Lower lobe of right lung (tissue), 2 donors: ENCODE data around the gene EYA3. TPM values are rescaled to one million over a fixed set of nuclear protein-coding genes. Genes with fewer than 3 reads are reported as not detected.

Experiments
- ATAC-seq, 2 donors: fragments of 200-7000 bp; cut with Tn5 transposase; one replicate each; pipeline ENCODE4 v1.9.1; 2020 to 2022; ENCODE audit warnings: mild to moderate bottlenecking in 2 of 2, moderate library complexity in 2 of 2
- DNase-seq: peaks from one replicate; pipeline ENCODE4 v3.0.0-alpha.2; 2020
- H3K27ac ChIP-seq: fragments of 200-600 bp; one replicate; pipeline ENCODE4 v1.8.0; 2022
- H3K27me3 ChIP-seq: fragments of 200-600 bp; one replicate; pipeline ENCODE4 v1.8.0; 2022; ENCODE audit warnings: low read depth
- H3K36me3 ChIP-seq: fragments of 200-600 bp; one replicate; pipeline ENCODE4 v1.8.0; 2022; ENCODE audit warnings: mild to moderate bottlenecking
- H3K4me1 ChIP-seq: fragments of 200-600 bp; one replicate; pipeline ENCODE4 v1.8.0; 2022
- H3K4me3 ChIP-seq: fragments of 200-600 bp; one replicate; pipeline ENCODE4 v1.8.0; 2022; ENCODE audit warnings: mild to moderate bottlenecking
- H3K9me3 ChIP-seq: fragments of 200-600 bp; one replicate; pipeline ENCODE4 v1.8.0; 2022
- intact Hi-C: fragments of 100-400 bp; cut with DNase I; formaldehyde crosslinking; loops from one replicate; pipeline ENCODE4 v1.11.0; 2022
- total RNA-seq: library from RNA; stranded (reverse); fragmentation: NEBNext Ultra II Directional; extraction: Animal tissue kit (Norgen Biotek cat#: 25700); gene quantifications from one replicate; pipeline ENCODE4 v1.2.1, GENCODE V29; 2021
- TF ChIP-seq, protein P1 (sequence below): fragments of 200-600 bp; IDR thresholded peaks from one replicate; pipeline ENCODE4 v1.8.0; 2022; ENCODE audit warnings: antibody characterized with exemption, mild to moderate bottlenecking
- donor health status: DM: no; HTN: yes; CAD: no; lungs with severe emphysema.

Gene EYA3
- total RNA-seq, 1 donor from 2014 or later: 20.4 TPM

DNA sequence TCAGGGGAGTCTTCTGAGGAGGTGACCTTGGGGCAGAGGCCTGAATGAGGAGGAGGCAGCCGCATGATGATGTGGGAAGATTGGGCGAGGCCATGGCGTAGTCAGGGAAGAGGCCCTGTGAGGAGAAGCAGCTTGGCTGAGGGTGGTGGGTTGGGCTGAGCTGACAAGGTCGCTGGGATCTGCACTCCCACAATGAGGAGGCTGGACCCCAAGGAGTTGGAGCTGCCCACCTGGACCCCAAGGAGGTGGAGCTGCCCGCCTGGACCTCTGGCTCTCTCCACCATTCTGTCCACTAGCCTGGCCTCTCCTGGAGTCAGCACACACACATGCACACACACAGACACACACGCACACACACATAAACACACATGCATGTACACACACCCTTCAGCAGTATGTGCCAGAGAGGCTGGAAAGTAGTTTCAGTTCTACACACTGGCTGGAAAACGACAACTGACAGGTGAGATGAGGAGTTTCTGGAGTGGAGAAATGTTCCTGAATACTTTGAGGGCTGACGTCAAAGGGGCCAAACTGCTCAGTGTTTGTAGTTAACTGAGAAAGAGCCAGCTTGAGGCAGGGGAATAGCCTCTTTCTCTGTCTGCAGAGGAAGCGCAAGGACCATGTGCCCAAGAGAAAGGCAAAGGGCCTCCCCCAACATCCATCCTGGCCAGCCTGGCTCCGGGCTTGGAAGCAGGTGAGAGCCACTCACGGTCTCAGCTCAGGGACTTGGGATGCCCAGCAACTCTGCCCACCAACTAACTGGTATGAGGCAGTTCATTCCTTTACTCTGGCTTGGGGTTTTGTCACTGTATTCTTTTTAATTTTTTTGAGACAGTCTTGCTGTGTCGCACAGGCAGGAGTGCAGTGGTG lies 146.5 kb downstream of the EYA3 start:
- Histone ChIP-seq H3K4me3 (no peak overlapping the region), H3K36me3 (no peaks in the 10 kb centered on the region), H3K9me3 (no peaks in the 10 kb centered on the region), H3K27ac (peak overlapping the region; percentile 71), H3K27me3 (no peaks in the 10 kb centered on the region), H3K4me1 (peaks cover 28% of the 10 kb centered on the region)
- ATAC-seq (peak; percentile 30 to 61), DNase-seq (no peak)
- TF ChIP-seq, protein P1, sequence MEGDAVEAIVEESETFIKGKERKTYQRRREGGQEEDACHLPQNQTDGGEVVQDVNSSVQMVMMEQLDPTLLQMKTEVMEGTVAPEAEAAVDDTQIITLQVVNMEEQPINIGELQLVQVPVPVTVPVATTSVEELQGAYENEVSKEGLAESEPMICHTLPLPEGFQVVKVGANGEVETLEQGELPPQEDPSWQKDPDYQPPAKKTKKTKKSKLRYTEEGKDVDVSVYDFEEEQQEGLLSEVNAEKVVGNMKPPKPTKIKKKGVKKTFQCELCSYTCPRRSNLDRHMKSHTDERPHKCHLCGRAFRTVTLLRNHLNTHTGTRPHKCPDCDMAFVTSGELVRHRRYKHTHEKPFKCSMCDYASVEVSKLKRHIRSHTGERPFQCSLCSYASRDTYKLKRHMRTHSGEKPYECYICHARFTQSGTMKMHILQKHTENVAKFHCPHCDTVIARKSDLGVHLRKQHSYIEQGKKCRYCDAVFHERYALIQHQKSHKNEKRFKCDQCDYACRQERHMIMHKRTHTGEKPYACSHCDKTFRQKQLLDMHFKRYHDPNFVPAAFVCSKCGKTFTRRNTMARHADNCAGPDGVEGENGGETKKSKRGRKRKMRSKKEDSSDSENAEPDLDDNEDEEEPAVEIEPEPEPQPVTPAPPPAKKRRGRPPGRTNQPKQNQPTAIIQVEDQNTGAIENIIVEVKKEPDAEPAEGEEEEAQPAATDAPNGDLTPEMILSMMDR: no peak
- intact Hi-C loops: no loop called here

- Histone ChIP-seq H3K4me3 (no peak overlapping the region), H3K9me3 (no peaks in the 10 kb centered on the region), H3K27me3 (no peaks in the 10 kb centered on the region), H3K27ac (no peak overlapping the region), H3K36me3 (no peaks in the 10 kb centered on the region), H3K4me1 (peaks cover 28% of the 10 kb centered on the region)
- ATAC-seq (no peak), DNase-seq (no peak)
- TF ChIP-seq, protein P1: no peak
- intact Hi-C loops: no loop called here
Observed at GRCh38 chr1:27940870-27941560, 147.4 kb downstream of the EYA3 start.

- peak; percentile 39 to 44 for ATAC-seq
- H3K4me3 ChIP-seq: no peak overlapping the region
- H3K27ac ChIP-seq: no peak overlapping the region
- no peaks in the 10 kb centered on the region for H3K36me3 ChIP-seq
- H3K27me3 ChIP-seq: peaks cover under 1% of the 10 kb centered on the region
- no peaks in the 10 kb centered on the region for H3K9me3 ChIP-seq
- DNase-seq: peak; percentile 74
- H3K4me1 ChIP-seq: peaks cover 28% of the 10 kb centered on the region
- TF ChIP-seq, protein P1: peak; percentile 45
- intact Hi-C loops: no loop called here
Observed at GRCh38 chr1:27940297-27940696, 148.1 kb downstream of the EYA3 start.

GRCh38 chr1:27938488-27938887 lies 149.9 kb downstream of the EYA3 start:
- TF ChIP-seq, protein P1: no peak
- no peaks in the 10 kb centered on the region for H3K9me3 ChIP-seq
- DNase-seq: no peak
- H3K27ac ChIP-seq: no peak overlapping the region
- peaks cover 9% of the 10 kb centered on the region for H3K27me3 ChIP-seq
- intact Hi-C loops: no loop called here
- ATAC-seq: no peak
- H3K4me3 ChIP-seq: no peak overlapping the region
- no peaks in the 10 kb centered on the region for H3K36me3 ChIP-seq
- H3K4me1 ChIP-seq: peaks cover 37% of the 10 kb centered on the region

DNA sequence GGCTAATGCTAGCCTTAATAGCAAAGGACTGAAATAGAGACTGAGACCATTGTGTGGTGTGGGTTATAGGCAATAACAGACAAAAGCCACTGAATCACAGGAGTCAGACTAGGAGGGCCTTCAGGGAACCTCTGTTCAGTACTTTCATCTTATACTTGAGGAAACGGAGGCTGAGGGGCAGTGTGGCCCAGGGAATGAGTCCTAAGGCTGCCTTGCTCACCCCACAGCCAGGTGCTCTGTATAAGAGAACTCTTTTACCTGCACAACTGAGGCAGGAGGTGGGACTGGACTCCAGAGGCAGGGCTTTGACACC lies 150.9 kb downstream of the EYA3 start:
- Histone ChIP-seq H3K9me3 (no peaks in the 10 kb centered on the region), H3K36me3 (no peaks in the 10 kb centered on the region), H3K27me3 (peaks cover 9% of the 10 kb centered on the region), H3K27ac (no peak overlapping the region), H3K4me3 (no peak overlapping the region), H3K4me1 (peaks cover 29% of the 10 kb centered on the region)
- no peak for DNase-seq
- intact Hi-C loops: no loop called here
- TF ChIP-seq, protein P1: no peak
- no peak for ATAC-seq
